Esophagus (tissue), 2 donors: ENCODE data around the gene NRN1L. TPM values are rescaled to one million over a fixed set of nuclear protein-coding genes. Genes with fewer than 3 reads are reported as not detected.

Experiments used
- H3K27ac ChIP-seq, 2 donors: one replicate each; pipeline ENCODE4 v1.5.1; 2013; ENCODE audit warnings: low read depth in 2 of 2, mild to moderate bottlenecking in 2 of 2, inconsistent platforms in 1 of 2, low read length in 1 of 2, moderate library complexity in 1 of 2
- H3K27me3 ChIP-seq, 2 donors: one replicate each; pipeline ENCODE4 v1.6.1; 2013; ENCODE audit warnings: low read length in 2 of 2, control low read depth in 1 of 2, mild to moderate bottlenecking in 1 of 2; ENCODE audit not compliant: insufficient read depth in 2 of 2, control insufficient read depth in 1 of 2
- H3K36me3 ChIP-seq, 2 donors: one replicate each; pipeline ENCODE4 v1.6.1; 2013; ENCODE audit warnings: low read length in 1 of 2; ENCODE audit not compliant: control insufficient read depth in 2 of 2, insufficient read depth in 2 of 2
- H3K4me1 ChIP-seq, 2 donors: one replicate each; pipeline ENCODE4 v1.6.1; 2013; ENCODE audit warnings: low read length in 1 of 2; ENCODE audit not compliant: control insufficient read depth in 2 of 2, insufficient read depth in 2 of 2
- H3K4me3 ChIP-seq, 2 donors: one replicate each; pipeline ENCODE4 v1.5.1; 2013; ENCODE audit warnings: low read length in 2 of 2, mild to moderate bottlenecking in 2 of 2, low read depth in 1 of 2, moderate library complexity in 1 of 2
- H3K9me3 ChIP-seq, 2 donors: one replicate each; pipeline ENCODE4 v1.6.1; 2013; ENCODE audit warnings: mild to moderate bottlenecking in 2 of 2, low read depth in 1 of 2, low read length in 1 of 2, moderate library complexity in 1 of 2; ENCODE audit not compliant: control insufficient read depth in 2 of 2, insufficient read depth in 1 of 2
- WGBS, 2 donors: extraction: QIAGEN DNeasy Blood & Tissue Kit; methylation state at CpG; one replicate each; pipeline ENCODE4 v1.1.7; 2013; 5-methylcytosine and 5-hydroxymethylcytosine counted together
- polyA plus RNA-seq, 2 donors: library from polyadenylated mRNA; stranded (reverse); fragments of 200-250 nt; gene quantifications; one replicate each; pipeline ENCODE4 v1.2.3, GENCODE V29; 2013
- donor health status: healthy with polysubstance abuse.
- donor health status: Bipolar disorder and iron deficiency.

Gene NRN1L
- polyA plus RNA-seq, 2 donors, result 0.41 to 1.5 TPM

DNA sequence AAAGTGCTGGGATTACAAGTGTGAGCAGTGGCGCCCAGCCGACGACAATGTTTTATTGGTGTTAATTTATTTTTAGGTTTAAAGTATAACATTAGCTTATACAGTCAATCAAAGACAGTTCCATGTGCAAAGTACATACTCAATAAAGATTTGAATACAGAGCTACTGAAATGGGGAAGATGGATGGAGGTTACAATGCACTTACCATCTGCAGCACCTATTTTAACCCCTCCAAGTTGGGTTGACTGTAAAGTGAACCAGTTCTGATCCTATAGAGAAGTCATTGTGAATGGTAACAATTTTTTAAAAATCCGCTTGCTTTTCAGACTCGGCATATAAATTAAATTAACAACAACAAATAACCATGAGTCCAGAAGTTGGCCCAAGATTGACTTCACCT is 7.7 kb downstream of the NRN1L start:
- 61 to 65% methylated on average over 5 of the region's 5 CpGs for WGBS, 2 donors
- Histone ChIP-seq H3K9me3 (no peaks in the 10 kb centered on the region), H3K36me3 (no peaks in the 10 kb centered on the region), H3K4me1 (peaks cover under 1 to 2% of the 10 kb centered on the region in 2 donors), H3K27ac (no peak overlapping the region), H3K4me3 (peak overlapping the region in 1 of 2 donors; percentile 44), H3K27me3 (no peaks in the 10 kb centered on the region)

DNA sequence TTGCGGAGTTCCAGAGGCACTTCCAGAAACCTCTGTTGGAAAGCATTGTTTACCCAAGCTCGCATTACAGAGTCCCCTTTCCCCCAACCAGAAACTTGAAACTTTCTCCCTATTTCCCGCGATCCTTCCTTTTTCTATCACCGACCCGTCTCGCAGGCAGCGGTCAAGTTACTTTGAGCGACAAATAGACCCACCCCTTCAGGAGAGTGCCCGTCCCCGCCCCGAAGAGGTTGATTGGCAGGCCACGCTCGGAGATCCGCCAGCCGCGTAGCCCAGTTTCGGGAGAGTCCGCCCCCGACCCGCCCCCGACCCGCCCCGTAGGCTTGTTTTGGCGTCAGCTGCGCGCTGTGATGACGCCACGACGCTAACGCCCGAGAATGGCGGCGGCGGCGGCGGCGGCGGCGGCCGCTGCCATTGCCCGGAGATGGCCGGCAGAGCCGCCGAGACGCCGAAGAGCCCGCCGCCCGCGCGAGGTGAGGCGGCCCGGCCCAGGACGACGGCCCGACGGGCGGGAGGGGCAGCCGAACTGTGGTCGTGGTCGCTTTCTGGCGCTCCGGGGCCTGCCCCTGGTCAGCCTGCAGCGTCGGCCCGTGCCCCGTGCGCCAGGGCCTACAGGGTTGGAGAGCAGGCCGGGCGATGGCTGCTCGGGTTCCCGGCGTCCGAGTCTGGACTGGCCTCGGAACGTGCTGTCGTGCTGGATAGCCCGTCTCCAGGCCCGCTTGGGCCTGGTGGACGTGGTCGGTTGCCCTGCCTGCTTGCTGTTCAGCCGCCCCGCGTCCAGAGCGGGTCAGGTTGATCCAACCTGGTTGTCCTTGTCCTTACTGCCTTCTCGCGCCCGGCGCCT is 8.4 kb downstream of the NRN1L start, which contains the start of gene PSKH1:
Gene PSKH1, plus strand, starts transcription at position 356 of the 844 bp plus-strand sequence. CDS start 15,496 bp downstream, outside the sequence.
- Histone ChIP-seq H3K4me3 (peak within 1 kb of the TSS; percentile 95 to 99), H3K27ac (peak within 1 kb of the TSS; percentile 93 to 97), H3K9me3 (no peaks in the 10 kb centered on the region), H3K27me3 (no peaks in the 10 kb centered on the region), H3K4me1 (peaks cover 2 to 3% of the 10 kb centered on the region in 2 donors), H3K36me3 (no peaks in the 10 kb centered on the region)
- WGBS, 2 donors, result 0 to 1% methylated on average over 70 to 90 of the region's 90 CpGs

DNA sequence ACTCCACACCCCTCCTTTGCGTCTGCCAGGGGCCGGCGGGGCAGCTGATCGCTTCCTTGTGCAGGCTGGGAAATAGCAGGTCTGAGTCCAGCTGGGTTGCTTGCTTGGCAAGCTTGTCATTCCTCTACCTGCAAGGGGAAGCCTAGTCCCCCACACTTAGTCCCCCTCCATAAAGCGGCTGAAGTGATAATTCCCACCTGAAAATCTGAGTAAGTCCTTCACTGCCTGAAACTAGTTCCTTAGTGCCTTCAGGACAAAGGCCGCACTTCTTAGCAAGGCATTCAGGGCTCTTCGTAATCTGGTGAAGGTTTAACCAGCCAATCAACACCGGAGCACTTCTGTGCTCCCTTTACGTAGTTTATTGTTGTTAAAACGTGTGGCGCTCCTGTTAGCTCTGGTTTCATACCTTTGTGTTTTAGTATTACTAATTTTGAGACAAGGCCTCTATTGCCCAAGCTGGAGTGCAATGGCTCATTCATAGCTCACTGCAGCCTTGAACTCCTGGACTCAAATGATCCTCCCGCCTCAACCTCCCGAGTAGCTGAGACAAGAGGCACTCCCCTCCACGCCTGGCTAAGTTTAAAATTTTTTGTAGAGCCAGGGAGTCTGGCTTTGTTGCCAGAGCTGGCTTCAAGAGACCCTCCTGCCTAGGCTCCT is 9.2 kb downstream of the NRN1L start:
- H3K4me3 ChIP-seq, result peak overlapping the region; percentile 95 to 99
- H3K9me3 ChIP-seq, result no peaks in the 10 kb centered on the region
- H3K36me3 ChIP-seq, result no peaks in the 10 kb centered on the region
- no peaks in the 10 kb centered on the region for H3K27me3 ChIP-seq
- H3K27ac ChIP-seq, result peak overlapping the region; percentile 93 to 97
- H3K4me1 ChIP-seq, result peaks cover 2 to 3% of the 10 kb centered on the region in 2 donors
- 14 to 18% methylated on average over 14 of the region's 14 CpGs for WGBS, 2 donors

DNA sequence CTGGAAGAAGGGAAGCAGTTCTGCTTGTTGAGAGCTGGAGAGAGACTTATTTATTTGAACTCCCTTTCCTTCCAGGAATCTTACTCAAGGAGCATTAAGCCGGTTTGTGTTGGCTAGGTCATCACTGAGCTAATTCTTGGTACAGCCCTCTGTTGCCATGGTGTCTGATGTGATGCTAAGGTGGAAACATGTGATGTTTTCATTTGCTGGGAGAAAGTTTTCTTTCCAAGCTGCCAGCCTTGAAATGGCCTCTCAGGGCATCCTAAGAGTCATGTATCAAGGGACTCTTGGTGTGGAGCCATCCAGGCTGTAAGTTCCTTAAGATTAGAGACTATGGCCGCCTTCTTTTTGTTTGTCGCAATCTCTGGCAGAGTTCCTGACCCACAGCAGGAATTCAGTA is 12.5 kb downstream of the NRN1L start:
- H3K9me3 ChIP-seq, result no peaks in the 10 kb centered on the region
- no peak overlapping the region for H3K4me3 ChIP-seq
- no peaks in the 10 kb centered on the region for H3K36me3 ChIP-seq
- peaks cover 2 to 3% of the 10 kb centered on the region in 2 donors for H3K4me1 ChIP-seq
- H3K27ac ChIP-seq, result peak overlapping the region in 1 of 2 donors; percentile 43
- 62 to 67% methylated on average over 3 of the region's 3 CpGs for WGBS, 2 donors
- H3K27me3 ChIP-seq, result no peaks in the 10 kb centered on the region

DNA sequence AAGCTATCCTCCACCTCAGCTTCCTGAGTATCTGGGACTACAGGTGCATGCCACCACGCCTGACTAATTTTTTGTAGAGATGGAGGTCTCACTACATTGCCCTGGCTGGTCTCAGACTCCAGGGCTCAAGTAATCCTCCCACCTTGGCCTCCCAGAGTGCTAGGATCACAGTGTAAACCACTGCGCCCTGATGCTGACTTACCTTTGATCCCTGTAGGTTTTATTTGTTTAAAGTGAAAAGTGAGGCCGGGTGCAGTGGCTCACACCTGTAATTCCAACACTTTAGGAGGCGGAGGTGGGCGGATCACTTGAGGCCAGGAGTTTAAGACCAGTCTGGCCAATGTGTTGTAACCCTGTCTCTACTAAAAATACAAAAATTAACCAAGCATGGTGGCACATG is 17.0 kb downstream of the NRN1L start:
- H3K36me3 ChIP-seq, result no peaks in the 10 kb centered on the region
- no peaks in the 10 kb centered on the region for H3K27me3 ChIP-seq
- no peak overlapping the region for H3K4me3 ChIP-seq
- no peak overlapping the region for H3K27ac ChIP-seq
- peaks cover 0 to 3% of the 10 kb centered on the region in 2 donors for H3K4me1 ChIP-seq
- 91 to 92% methylated on average over 5 of the region's 5 CpGs for WGBS, 2 donors
- no peaks in the 10 kb centered on the region for H3K9me3 ChIP-seq

DNA sequence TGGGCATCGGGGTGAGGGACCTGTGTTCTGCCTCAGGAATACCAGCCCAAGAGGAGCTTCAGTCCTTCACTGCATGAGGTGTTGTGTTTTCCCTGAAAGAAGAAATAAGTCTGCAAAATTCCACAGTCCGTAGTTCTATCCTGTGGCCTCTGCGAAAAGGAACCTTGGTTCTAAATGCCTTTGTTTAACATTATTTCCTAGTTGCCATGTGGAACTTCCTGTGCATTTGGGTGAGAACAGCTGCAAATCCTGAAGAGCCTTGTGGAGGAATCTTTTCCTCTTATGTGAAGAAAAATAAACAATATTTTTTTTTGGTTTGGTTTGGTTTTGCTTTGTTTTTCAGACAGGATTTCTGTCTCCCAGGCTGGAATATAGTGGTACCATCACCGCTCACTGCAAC is 18.1 kb downstream of the NRN1L start:
- Histone ChIP-seq H3K27me3 (no peaks in the 10 kb centered on the region), H3K9me3 (no peaks in the 10 kb centered on the region), H3K36me3 (no peaks in the 10 kb centered on the region), H3K4me3 (no peak overlapping the region), H3K27ac (peak overlapping the region in 1 of 2 donors; percentile 2), H3K4me1 (no peaks in the 10 kb centered on the region)
- 82 to 84% methylated on average over 4 of the region's 4 CpGs for WGBS, 2 donors

DNA sequence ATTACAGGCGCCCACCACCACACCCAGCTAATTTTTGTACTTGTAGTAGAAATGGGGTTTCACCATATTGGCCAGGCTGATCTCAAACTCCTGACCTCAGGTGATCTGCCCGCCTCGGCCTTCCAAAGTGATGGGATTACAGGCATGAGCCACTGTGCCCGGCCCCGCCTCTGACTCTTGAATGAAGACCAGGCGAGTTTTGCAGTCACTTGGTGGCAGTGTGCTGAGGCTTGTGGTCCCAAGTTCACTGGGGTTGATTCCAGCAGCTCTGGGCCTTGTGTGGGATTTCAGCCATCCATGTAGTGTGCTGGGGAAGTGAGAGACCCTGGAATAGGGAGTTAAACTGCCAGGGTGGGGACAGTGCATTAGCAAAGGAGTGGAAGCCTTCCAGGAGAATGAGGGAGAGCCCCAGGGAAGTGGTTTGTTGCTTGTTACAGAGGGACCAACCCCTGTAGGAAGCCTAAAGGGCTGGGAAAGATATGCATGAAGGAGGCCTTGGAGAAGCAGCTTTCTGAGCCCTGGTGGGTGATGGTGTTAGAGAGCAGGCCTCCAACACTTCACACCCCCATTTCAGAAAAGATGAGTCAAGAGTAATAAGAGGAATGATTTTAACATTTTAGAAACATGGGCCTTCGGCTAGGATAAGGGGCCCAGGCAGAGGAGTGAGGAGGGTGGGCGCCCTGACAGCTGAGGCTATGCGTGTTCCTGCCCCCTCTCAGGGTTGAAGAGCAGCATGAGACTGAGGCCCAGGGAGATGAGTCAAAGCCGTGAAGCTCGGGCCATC is 22.9 kb downstream of the NRN1L start:
- WGBS, 2 donors, result 88 to 89% methylated on average over 11 of the region's 11 CpGs
- peaks cover 7 to 22% of the 10 kb centered on the region in 2 donors for H3K36me3 ChIP-seq
- no peak overlapping the region for H3K27ac ChIP-seq

DNA sequence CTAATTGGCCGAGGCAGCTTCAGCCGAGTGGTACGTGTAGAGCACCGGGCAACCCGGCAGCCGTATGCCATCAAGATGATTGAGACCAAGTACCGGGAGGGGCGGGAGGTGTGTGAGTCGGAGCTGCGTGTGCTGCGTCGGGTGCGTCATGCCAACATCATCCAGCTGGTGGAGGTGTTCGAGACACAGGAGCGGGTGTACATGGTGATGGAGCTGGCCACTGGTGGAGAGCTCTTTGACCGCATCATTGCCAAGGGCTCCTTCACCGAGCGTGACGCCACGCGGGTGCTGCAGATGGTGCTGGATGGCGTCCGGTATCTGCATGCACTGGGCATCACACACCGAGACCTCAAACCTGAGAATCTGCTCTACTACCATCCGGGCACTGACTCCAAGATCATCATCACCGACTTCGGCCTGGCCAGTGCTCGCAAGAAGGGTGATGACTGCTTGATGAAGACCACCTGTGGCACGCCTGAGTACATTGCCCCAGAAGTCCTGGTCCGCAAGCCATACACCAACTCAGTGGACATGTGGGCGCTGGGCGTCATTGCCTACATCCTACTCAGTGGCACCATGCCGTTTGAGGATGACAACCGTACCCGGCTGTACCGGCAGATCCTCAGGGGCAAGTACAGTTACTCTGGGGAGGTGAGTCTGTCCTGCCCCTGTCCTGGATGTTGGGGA is 24.5 kb downstream of the NRN1L start:
- peaks cover 7 to 22% of the 10 kb centered on the region in 2 donors for H3K36me3 ChIP-seq
- no peaks in the 10 kb centered on the region for H3K9me3 ChIP-seq
- 95 to 96% methylated on average over 36 of the region's 36 CpGs for WGBS, 2 donors
- H3K4me1 ChIP-seq, result peaks cover 0 to 2% of the 10 kb centered on the region in 2 donors
- no peak overlapping the region for H3K27ac ChIP-seq
- H3K27me3 ChIP-seq, result no peaks in the 10 kb centered on the region
- H3K4me3 ChIP-seq, result no peak overlapping the region

More for the DNA sequence above, 22.9 kb downstream of the NRN1L start:
- H3K4me3 ChIP-seq, result no peak overlapping the region
- no peaks in the 10 kb centered on the region for H3K27me3 ChIP-seq
- H3K9me3 ChIP-seq, result no peaks in the 10 kb centered on the region
- H3K4me1 ChIP-seq, result peaks cover 0 to 2% of the 10 kb centered on the region in 2 donors

DNA sequence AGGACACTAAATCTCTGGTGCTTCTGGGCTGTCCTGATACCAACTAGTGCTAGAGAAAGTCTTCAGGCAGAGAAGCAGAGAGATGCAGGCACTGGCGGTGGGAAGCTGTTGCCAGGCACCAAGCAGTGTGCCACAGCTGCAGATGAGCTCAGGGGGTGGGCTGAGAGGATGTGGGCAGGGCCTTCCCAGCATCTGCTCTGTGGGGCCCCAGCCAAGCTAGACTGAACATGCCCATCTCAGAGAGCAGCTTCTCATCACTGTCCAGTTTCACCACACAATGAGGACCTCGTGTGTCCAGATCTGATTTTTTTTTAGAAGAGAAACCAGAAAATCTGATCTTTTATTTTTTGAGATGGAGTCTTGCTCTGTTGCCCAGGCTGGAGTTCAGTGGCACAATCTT is 25.5 kb downstream of the NRN1L start:
- Histone ChIP-seq H3K27me3 (no peaks in the 10 kb centered on the region), H3K27ac (no peak overlapping the region), H3K36me3 (peaks cover 7 to 22% of the 10 kb centered on the region in 2 donors), H3K4me1 (peaks cover 0 to 2% of the 10 kb centered on the region in 2 donors), H3K9me3 (no peaks in the 10 kb centered on the region), H3K4me3 (no peak overlapping the region)
- 43 to 44% methylated on average over 2 of the region's 2 CpGs for WGBS, 2 donors
